Thyroid gland (tissue), 4 donors: ENCODE results near the gene POLG. TPM values are rescaled to one million over a fixed set of nuclear protein-coding genes. Genes with fewer than 3 reads are reported as not detected.

Experiments used
- DNase-seq, 2 donors: peaks; one replicate each; pipeline ENCODE4 v3.0.0-alpha.2; 2019
- H3K27ac ChIP-seq, 3 donors: fragments of 200-600 bp; sonication (generic); 1 replicate in 2 of 3; 2 replicates in 1 of 3; pipeline ENCODE4 v1.5.1; 2016 to 2019; ENCODE audit warnings: mild to moderate bottlenecking in 1 of 3, moderate library complexity in 1 of 3
- H3K27me3 ChIP-seq: fragments of 200-600 bp; sonication (generic); one replicate; pipeline ENCODE4 v1.5.1; 2019
- H3K36me3 ChIP-seq, 2 donors: fragments of 200-600 bp; sonication (generic); one replicate each; pipeline ENCODE4 v1.5.1; 2016 to 2019
- H3K4me1 ChIP-seq, 2 donors: fragments of 200-600 bp; sonication (generic); one replicate each; pipeline ENCODE4 v1.5.1; 2017 to 2019
- H3K4me3 ChIP-seq, 3 donors: fragments of 200-600 bp; sonication (generic); replicated peaks in 1 of 3; 1 replicate in 2 of 3; 2 replicates in 1 of 3; pipeline ENCODE4 v1.5.1; 2016; ENCODE audit warnings: mild to moderate bottlenecking in 1 of 3
- H3K9me3 ChIP-seq: fragments of 200-600 bp; sonication (generic); one replicate; pipeline ENCODE4 v1.5.1; 2017
- CTCF ChIP-seq, 6 experiments: fragments of 200-600 bp in 3 of 6; fragments of 450-650 bp in 3 of 6; sonication (generic) in 3 of 6; IDR thresholded peaks; one replicate each; pipeline ENCODE4 v1.5.1; 2016 to 2019; ENCODE audit warnings: antibody characterized with exemption in 6 of 6, mild to moderate bottlenecking in 2 of 6, inconsistent platforms in 1 of 6, moderate library complexity in 1 of 6
- POLR2A ChIP-seq, 2 donors: fragments of 450-650 bp; IDR thresholded peaks; one replicate each; pipeline ENCODE4 v1.6.1; 2017; ENCODE audit warnings: antibody characterized with exemption in 2 of 2, mild to moderate bottlenecking in 2 of 2, moderate library complexity in 1 of 2
- WGBS, 2 donors: methylation state at CpG; one replicate each; pipeline ENCODE4 v1.1.5; 2017; 5-methylcytosine and 5-hydroxymethylcytosine counted together
- intact Hi-C: fragments of 100-400 bp; cut with DNase I; formaldehyde crosslinking; loops from one replicate; pipeline ENCODE4 v1.15.1; 2023
- total RNA-seq, 4 donors: library from RNA; depleted of rRNA; stranded (reverse); fragments of >200 nt; gene quantifications; one replicate each; pipeline ENCODE4 v1.2.3, GENCODE V29; 2016

Gene POLG
- total RNA-seq, 4 donors from 2014 or later = 31.2 to 78.8 (median 61.0) TPM

GRCh38 chr15:89308236-89308635 is 26.4 kb downstream of the POLG start:
- no peak overlapping the region for H3K4me3 ChIP-seq
- no peak overlapping the region for H3K27ac ChIP-seq
- no peak for DNase-seq
- WGBS, 2 donors = 36 to 45% methylated on average over 3 of the region's 3 CpGs
- H3K4me1 ChIP-seq = no peaks in the 10 kb centered on the region
- no peaks in the 10 kb centered on the region for H3K27me3 ChIP-seq
- TF ChIP-seq CTCF (IDR thresholded peaks at IDR 0.05) (no peak), POLR2A (IDR thresholded peaks at IDR 0.05) (no peak)
- H3K36me3 ChIP-seq = no peaks in the 10 kb centered on the region
- no peaks in the 10 kb centered on the region for H3K9me3 ChIP-seq
- intact Hi-C loops = no loop called here

- intact Hi-C loops = no loop called here
- H3K9me3 ChIP-seq = no peaks in the 10 kb centered on the region
- H3K4me3 ChIP-seq = no peak overlapping the region
- no peaks in the 10 kb centered on the region for H3K4me1 ChIP-seq
- H3K27me3 ChIP-seq = no peaks in the 10 kb centered on the region
- H3K36me3 ChIP-seq = no peaks in the 10 kb centered on the region
- 71 to 83% methylated on average over 2 of the region's 2 CpGs for WGBS, 2 donors
- H3K27ac ChIP-seq = no peak overlapping the region
- DNase-seq = no peak
- TF ChIP-seq POLR2A (IDR thresholded peaks at IDR 0.05) = no peak
Measured at GRCh38 chr15:89307791-89308190, 26.8 kb downstream of the POLG start.

- Histone ChIP-seq H3K27ac (no peak overlapping the region), H3K4me1 (no peaks in the 10 kb centered on the region), H3K27me3 (no peaks in the 10 kb centered on the region), H3K9me3 (no peaks in the 10 kb centered on the region), H3K4me3 (no peak overlapping the region), H3K36me3 (no peaks in the 10 kb centered on the region)
- TF ChIP-seq CTCF (IDR thresholded peaks at IDR 0.05) (no peak), POLR2A (IDR thresholded peaks at IDR 0.05) (no peak)
- WGBS, 2 donors = 93 to 94% methylated on average over 2 of the region's 2 CpGs
- intact Hi-C loops = no loop called here
- no peak for DNase-seq
Measured at GRCh38 chr15:89307046-89307587, 27.5 kb downstream of the POLG start.

GRCh38 chr15:89305395-89305794 is 29.2 kb downstream of the POLG start:
- no peak for DNase-seq
- no peak overlapping the region for H3K4me3 ChIP-seq
- H3K9me3 ChIP-seq = no peaks in the 10 kb centered on the region
- no peak overlapping the region for H3K27ac ChIP-seq
- 93 to 98% methylated on average over 3 of the region's 3 CpGs for WGBS, 2 donors
- H3K36me3 ChIP-seq = no peaks in the 10 kb centered on the region
- no peak for TF ChIP-seq POLR2A (IDR thresholded peaks at IDR 0.05)
- no peaks in the 10 kb centered on the region for H3K4me1 ChIP-seq
- intact Hi-C loops = no loop called here
- H3K27me3 ChIP-seq = no peaks in the 10 kb centered on the region

GRCh38 chr15:89303986-89304385 is 30.6 kb downstream of the POLG start:
- intact Hi-C loops = no loop called here
- no peak for TF ChIP-seq POLR2A (IDR thresholded peaks at IDR 0.05)
- TF ChIP-seq CTCF (IDR thresholded peaks at IDR 0.05) = no peak
- DNase-seq = no peak
- Histone ChIP-seq H3K4me1 (no peaks in the 10 kb centered on the region), H3K9me3 (no peaks in the 10 kb centered on the region), H3K4me3 (no peak overlapping the region), H3K27me3 (no peaks in the 10 kb centered on the region), H3K36me3 (no peaks in the 10 kb centered on the region), H3K27ac (no peak overlapping the region)
- 96 to 97% methylated on average over 2 of the region's 2 CpGs for WGBS, 2 donors

- Histone ChIP-seq H3K9me3 (no peaks in the 10 kb centered on the region), H3K36me3 (no peaks in the 10 kb centered on the region), H3K27ac (no peak overlapping the region), H3K4me3 (no peak overlapping the region), H3K4me1 (no peaks in the 10 kb centered on the region), H3K27me3 (no peaks in the 10 kb centered on the region)
- 79 to 80% methylated on average over 5 of the region's 5 CpGs for WGBS, 2 donors
- no peak for DNase-seq
- intact Hi-C loops = no loop called here
- TF ChIP-seq POLR2A (IDR thresholded peaks at IDR 0.05) (no peak), CTCF (IDR thresholded peaks at IDR 0.05) (no peak)
Measured at GRCh38 chr15:89301304-89302089, 33.1 kb downstream of the POLG start.
